ENCODE data around the gene RBMX2.
"Not testable (repeated sequence)": the region's sequence is repeated elsewhere in the genome, so short reads cannot be mapped to it uniquely, and the experiment has no call there.

The RBMX2 gene, protein sequence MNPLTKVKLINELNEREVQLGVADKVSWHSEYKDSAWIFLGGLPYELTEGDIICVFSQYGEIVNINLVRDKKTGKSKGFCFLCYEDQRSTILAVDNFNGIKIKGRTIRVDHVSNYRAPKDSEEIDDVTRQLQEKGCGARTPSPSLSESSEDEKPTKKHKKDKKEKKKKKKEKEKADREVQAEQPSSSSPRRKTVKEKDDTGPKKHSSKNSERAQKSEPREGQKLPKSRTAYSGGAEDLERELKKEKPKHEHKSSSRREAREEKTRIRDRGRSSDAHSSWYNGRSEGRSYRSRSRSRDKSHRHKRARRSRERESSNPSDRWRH

DNA sequence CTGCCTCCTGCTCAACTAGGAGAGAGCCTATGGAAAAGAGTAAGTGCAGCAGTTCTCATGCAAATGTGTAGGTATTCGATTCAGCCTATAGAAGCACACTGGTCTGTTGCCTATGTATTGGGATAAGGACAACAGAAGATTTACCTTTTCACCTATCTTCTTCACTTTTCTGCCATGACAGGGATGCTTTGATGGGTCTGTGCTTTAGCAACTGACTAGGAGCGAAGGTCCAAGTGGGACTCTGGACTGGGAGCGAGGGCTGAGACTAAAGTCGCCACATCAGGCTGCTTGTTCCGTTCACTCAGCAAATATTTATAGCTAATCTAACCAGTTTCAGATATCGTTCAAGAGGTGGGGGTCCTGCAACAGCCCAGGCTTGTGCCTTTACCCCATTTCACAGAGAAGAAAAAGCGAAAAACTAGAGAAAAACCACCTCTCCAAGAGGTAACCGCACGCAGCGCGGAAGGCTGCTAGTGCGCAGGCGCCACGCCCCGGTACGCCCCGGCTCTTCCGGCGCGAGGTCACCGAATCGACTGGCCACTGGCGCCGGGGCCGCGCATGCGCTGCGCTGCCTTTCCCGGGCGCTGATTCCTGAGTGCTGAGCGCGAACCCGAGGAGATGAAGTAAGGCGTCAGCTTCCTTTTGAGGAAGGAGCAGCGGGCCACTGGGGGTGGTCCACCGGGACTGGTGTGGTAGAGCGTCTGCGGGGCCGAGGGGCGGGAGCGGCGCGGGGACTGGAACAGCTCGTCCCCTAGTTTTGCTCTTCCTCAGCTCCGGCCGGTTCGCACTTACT, at the start of gene RBMX2:
TSS of gene RBMX2 (plus strand) at position 573 of the 793 bp plus-strand sequence. CDS start at position 619, 46 bp downstream.
- DNase-seq (ENCODE audit: low read depth), result peak; percentile 41

DNA sequence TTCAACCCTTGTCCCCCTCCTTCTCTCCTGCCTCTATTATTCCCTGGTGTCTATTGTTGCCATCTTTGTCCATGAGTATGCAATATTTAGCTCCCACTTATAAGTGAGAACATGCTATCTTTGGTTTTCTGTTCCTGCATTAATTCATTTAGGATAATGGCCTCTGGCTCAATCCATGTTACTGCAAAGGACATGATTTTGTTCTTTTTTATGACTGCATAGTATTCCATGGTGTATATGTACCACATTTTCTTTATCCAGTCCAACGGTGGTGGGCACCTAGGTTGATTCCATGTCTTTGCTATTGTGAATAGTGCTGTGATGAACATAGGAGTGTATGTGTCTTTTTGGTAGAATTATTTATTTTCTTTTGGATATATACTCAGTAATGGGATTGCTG, 49.7 kb upstream of the RBMX2 start:
- not testable (repeated sequence) for DNase-seq (ENCODE audit: low read depth)

- no peak for DNase-seq (ENCODE audit: low read depth)
Observed at GRCh38 chrX:130376077-130376476, 25.7 kb upstream of the RBMX2 start.

DNA sequence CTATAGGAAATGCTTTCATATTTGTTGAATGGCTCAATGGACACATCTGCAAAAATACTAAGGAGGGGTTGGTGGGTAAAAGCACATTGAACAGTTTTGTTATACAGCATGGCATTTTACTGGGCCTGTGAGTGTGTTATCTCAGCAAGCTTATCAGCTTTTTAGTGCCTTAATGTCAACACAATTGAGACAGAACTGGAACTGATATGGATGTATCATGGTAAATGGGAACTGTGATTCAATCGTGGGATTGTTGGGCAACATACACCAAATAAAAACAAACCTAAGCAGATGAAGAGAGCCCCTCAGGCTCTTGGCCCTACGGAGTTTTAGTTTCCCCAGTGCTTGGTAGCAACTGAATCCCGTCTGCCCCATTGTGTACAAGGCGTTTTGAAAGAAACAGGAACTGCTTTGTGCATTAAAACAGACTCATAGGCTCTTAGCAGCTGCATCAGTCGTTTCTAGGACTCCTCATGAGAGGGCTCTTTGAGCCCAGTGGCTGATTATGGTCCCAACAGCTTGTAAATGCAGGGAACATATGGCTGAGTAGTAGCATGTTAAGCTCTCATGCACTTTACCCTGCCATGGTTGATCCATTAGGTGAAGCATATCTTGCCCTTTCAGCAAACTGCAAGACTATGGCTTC, 23.6 kb upstream of the RBMX2 start:
- DNase-seq (ENCODE audit: low read depth), result no peak

DNA sequence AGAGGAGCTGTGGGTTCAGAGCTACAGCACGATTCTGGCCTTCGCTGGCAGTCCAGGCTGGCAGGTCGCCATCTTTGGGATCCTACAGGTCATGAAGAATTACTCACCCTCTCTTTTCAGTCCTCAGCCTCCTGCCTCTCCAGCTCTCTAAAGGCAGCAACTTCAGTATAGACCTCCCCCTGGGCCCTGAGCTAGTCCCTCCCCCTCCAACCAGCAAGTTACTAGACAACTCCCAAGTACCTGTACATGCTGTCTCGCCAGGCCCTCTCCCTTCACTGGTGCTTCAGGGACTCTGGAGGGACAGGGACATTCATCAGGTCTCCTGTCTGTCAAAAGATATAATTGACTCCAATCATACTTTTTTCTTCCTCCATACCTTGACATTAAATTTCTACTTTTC, 16.3 kb upstream of the RBMX2 start, which contains the start of gene GPR119:
TSS of gene GPR119 (minus strand) at position 155 of the 400 bp plus-strand sequence. CDS start 227 bp downstream, outside the sequence.
- DNase-seq (ENCODE audit: low read depth), result no peak

DNA sequence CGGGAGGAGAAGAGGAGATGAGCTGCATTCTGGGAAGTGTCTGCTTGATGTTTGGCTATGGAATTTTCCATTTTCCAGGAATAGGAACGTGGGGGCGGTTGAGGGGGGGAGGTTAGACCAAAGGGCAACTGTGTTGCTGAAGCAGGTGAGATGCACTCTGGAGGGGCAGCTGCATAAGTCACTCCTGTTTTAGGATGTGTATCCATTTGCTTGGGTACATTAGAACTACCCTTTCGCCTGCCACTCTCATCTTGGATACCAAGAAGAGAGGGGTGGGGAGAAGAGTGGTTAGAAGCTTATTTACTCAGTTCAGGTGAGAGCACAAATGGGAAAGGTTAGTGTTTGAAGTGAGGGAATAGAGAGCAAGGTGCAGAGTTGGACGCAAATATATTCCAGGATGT, 15.4 kb upstream of the RBMX2 start:
- no peak for DNase-seq (ENCODE audit: low read depth)

DNA sequence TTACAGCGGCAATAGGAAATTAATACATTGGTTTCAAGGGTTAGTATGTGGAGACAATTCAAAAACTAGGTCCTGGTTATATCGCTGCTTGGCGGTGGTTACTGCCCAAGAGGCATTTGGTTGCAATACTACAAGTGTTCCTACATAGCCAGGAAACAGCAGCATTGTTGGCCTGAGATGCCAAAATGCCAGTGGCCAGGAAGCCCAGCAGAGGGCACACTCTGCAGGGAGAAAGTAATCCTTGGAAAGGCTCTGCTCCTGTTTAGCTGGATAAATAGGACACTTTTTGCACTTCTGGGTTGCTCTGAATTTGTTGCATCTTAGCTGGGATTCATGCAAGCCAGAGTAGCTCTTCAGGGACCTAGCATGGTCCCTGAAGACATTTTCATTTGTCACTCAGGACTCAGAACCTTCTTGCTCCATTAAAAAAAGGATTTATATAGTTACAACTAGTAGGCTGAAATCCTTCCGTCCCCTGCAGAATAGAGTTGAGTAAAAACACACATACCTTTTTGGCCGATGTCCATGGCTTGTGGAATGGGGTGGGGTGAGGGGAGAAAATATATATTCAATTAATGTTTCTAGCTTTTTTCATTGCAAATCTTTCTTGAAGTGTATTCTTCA, 8.2 kb upstream of the RBMX2 start:
- DNase-seq (ENCODE audit: low read depth), result no peak

DNA sequence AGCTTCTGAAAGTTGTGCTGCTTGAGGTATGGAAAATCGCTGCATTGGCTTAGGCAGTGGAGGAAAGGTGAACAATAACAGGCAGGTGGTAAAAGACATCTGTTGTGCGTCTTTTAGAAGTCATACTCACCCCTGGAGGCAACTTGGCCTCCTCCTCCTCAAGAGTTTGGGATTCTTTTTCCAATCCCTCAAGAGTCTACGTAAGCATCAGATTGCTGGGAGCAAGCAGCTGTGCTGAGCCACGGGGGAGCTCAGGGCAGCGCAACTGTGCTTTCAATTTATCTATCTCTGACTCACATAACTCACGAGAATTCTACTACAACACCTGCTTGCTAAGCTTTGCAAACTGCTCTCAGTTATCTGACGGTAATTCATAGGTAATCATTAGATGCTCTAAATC, 6.4 kb upstream of the RBMX2 start:
- DNase-seq (ENCODE audit: low read depth), result no peak

- no peak for DNase-seq (ENCODE audit: low read depth)
Observed at GRCh38 chrX:130402208-130402684, 459 bp downstream of the RBMX2 start.

DNA sequence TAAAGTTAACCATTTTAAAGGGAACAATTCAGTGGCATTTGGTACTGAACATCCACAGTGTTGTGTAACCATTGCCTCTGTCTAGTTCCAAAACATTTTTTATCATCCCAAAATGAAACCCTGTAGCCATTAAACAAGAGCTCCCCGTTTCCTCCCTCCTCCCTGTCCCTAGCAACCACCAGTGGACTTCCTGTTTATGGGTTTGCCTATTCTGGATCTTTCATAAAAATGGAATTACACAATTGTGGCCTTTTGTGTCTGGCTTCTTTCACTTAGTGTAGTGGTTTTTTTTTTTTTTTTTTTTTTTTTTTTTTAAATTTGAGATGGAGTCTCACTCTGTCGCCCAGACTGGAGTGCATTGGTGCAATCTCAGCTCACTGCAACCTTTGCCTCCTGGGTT, 11.6 kb downstream of the RBMX2 start:
- DNase-seq (ENCODE audit: low read depth), result no peak

DNA sequence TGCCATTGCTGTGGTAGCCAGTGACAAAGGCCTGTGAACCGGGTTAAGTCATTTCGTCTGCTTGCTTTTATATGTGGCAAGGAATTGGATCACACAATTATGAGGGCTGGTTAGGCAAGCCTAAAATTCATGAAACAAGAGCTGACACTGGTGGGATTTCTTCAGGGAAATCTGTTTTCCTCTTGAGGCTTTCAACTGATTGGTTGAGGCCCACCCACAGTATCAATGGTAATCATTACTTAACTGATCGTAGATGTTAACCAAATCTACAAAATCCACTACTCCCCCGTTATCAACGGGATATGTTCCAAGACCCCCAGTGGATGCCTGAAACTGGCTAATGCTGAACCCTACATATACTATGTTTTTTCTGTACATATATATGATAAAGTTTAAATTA, 13.0 kb downstream of the RBMX2 start:
- no peak for DNase-seq (ENCODE audit: low read depth)

GRCh38 chrX:130415201-130415600, 13.4 kb downstream of the RBMX2 start:
- no peak for DNase-seq (ENCODE audit: low read depth)

GRCh38 chrX:130416785-130417184, 15.0 kb downstream of the RBMX2 start:
- no peak for DNase-seq (ENCODE audit: low read depth)

DNA sequence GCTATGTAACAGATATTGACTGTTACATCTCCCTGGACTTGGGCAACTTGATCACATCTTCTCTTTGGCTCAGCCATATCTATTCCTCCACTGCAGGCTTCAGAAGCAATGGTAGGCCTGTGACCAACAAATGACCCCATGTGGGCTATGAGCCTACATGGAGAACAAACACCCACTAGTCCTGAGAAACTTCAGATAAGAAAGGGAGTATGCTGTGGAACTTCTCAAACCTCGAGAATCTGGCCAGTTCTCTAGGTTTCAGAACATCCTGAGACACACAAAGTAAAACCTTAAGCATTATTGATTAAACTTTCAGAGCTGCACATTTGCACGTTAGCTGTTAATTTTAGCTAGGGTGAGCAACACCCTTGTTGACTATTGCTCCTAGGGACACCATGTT, 16.3 kb downstream of the RBMX2 start:
- DNase-seq (ENCODE audit: low read depth), result no peak

GRCh38 chrX:130418740-130419139, 17.0 kb downstream of the RBMX2 start:
- no peak for DNase-seq (ENCODE audit: low read depth)

DNA sequence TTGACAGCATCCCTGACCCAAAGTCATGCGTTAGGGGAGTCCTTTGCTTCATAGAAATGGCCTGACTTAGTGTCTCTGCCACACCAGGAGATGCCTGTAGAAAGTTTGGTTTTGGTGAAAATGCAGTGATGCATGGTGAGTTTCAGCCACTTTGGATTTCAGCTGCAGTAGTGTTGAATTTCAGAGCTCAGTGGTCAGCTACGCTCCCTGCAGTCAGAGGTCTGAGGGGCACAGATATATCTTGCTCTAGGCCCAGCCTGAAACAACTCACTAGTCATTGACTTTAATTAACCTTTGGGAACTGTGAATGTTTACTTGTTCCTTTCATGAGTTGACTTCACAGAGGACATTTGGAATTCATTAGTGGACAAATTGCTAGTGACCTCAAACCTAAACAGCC, 17.5 kb downstream of the RBMX2 start:
- DNase-seq (ENCODE audit: low read depth), result no peak

DNA sequence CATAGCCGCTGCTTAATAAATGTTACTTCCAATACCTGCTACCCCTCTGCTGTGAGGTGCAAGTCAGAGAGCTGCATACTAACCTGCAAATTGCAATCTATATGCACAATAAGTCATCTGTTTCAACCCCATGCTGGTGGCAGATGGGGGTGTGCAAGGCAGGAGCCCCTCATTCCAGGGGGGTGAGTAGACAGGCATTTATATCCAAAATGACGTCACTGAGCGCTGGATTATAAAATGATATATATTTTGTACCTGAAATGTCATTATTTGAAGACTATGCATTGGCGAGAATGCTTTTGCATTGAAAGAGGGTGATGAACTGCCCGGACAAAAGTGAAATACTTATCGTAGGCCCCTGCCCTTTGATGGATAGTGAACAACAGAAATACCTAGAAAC, 24.7 kb downstream of the RBMX2 start:
- no peak for DNase-seq (ENCODE audit: low read depth)

GRCh38 chrX:130429236-130429635, 27.4 kb downstream of the RBMX2 start:
- DNase-seq (ENCODE audit: low read depth), result not testable (repeated sequence)

- DNase-seq (ENCODE audit: low read depth), result no peak
Observed at GRCh38 chrX:130435937-130436336, 34.1 kb downstream of the RBMX2 start.

DNA sequence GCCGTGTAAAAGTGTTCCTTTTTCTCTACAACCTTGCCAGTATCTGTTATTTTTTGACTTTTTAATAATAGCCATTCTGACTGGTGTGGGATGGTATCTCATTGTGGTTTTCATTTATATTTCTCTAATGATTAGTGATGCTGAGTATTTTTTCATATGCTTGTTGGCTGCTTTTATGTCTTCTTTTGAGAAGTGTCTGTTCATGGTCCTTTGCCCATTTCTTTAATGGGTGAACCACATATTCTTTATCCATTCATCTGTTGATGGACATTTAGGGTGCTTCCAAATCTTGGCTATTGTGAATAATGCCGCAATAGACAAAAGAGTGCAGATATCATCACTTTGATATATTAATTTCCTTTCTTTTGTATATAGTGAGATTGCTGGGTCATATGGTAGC, 36.2 kb downstream of the RBMX2 start:
- not testable (repeated sequence) for DNase-seq (ENCODE audit: low read depth)

DNA sequence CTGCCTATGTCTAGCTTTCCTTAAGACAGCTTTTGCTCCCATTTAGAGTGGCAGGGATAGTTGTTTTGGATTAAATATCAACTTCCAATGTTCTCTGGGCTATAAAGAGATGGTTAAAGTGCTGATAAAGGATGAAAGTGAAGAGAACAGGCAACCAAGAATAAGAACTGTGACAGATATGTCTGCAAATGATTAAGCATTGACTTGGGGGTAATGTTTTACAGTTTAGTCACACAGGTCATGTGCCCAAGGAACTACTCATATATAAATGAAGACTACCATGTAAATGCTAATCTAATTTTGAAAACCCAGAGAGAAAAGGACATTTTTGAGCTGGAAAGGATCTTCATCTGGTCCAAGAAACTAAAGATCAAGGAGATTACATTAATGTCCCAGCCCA, 42.1 kb downstream of the RBMX2 start:
- no peak for DNase-seq (ENCODE audit: low read depth)

DNA sequence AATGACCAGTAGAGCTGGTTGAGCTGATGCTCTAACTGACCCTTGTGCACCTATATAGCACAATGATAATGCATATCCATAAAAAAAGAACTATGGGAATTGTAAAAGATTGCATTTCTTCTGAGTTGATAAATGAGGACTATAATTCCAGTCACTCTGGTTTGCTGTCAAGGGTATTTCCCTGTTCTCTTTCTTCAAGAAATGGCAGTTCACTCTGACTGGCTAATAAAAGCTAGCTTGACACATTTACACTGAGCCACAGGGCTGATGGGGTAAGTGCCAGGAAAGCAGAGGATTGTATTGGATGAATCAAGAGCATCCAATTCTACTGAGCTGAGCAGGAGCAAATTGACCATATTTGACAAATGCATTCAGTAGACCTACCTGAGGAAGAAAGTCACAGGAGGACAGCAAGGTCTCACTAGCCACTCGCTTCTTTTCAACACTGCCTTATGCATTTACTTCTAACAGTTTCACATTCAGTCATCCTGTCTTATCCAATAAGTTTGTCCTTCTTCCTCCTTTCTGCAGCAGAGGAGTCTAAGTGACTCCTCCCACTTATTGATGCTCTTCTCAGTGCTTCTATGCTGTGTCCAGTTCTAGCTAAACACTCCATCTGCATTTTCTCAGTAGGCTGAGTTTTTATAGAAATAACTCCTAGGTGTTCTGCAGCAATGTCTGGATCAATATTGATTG, 43.0 kb downstream of the RBMX2 start:
- DNase-seq (ENCODE audit: low read depth), result no peak
